WTC11 (cell line): Measurements from ENCODE around the gene MALT1.

Experiments used
- AFF4 ChIP-seq: sonication (generic); formaldehyde crosslinking; IDR thresholded peaks from 2 replicates; pipeline ENCODE4 v1.8.1; 2023; ENCODE audit warnings: mild to moderate bottlenecking, missing genetic modification reagents, borderline replicate concordance
- ATF3 ChIP-seq: sonication (generic); formaldehyde crosslinking; conservative IDR thresholded peaks from 2 replicates; pipeline ENCODE4 v1.8.1; 2022; ENCODE audit warnings: mild to moderate bottlenecking, missing genetic modification reagents
- CREB1 ChIP-seq: sonication (generic); formaldehyde crosslinking; IDR thresholded peaks from 2 replicates; pipeline ENCODE4 v1.8.0; 2023; ENCODE audit warnings: mild to moderate bottlenecking, missing genetic modification reagents
- CTCF ChIP-seq: fragments of 200-600 bp; IDR thresholded peaks from 2 replicates; pipeline ENCODE4 v1.8.0; 2022; ENCODE audit warnings: antibody characterized with exemption
- ESRRA ChIP-seq: sonication (generic); formaldehyde crosslinking; IDR thresholded peaks from 2 replicates; pipeline ENCODE4 v1.8.1; 2022; ENCODE audit warnings: mild to moderate bottlenecking, missing genetic modification reagents, borderline replicate concordance
- IRF1 ChIP-seq: sonication (generic); formaldehyde crosslinking; IDR thresholded peaks from 2 replicates; pipeline ENCODE4 v1.8.0; 2023; ENCODE audit warnings: missing genetic modification reagents
- JUN ChIP-seq: sonication (generic); formaldehyde crosslinking; IDR thresholded peaks from 2 replicates; pipeline ENCODE4 v1.8.0; 2023; ENCODE audit warnings: mild to moderate bottlenecking, missing genetic modification reagents
- MXD4 ChIP-seq: fragments of 250-450 bp; sonication (Bioruptor Pico); IDR thresholded peaks from 2 replicates; pipeline ENCODE4 v1.8.0; 2021; ENCODE audit warnings: mild to moderate bottlenecking, moderate library complexity, borderline replicate concordance
- NFE2L1 ChIP-seq: sonication (generic); formaldehyde crosslinking; IDR thresholded peaks from 2 replicates; pipeline ENCODE4 v1.8.1; 2023; ENCODE audit warnings: missing genetic modification reagents
- NFYB ChIP-seq: sonication (generic); formaldehyde crosslinking; conservative IDR thresholded peaks from 2 replicates; pipeline ENCODE4 v1.8.0; 2022; ENCODE audit warnings: low read depth, missing genetic modification reagents
- PRDM15 ChIP-seq: sonication (generic); formaldehyde crosslinking; IDR thresholded peaks from 2 replicates; pipeline ENCODE4 v1.8.0; 2022; ENCODE audit warnings: missing genetic modification reagents
- TCF7 ChIP-seq: sonication (generic); formaldehyde crosslinking; IDR thresholded peaks from 2 replicates; pipeline ENCODE4 v1.8.0; 2022; ENCODE audit warnings: mild to moderate bottlenecking, low read depth, missing genetic modification reagents, moderate library complexity
- ZNF423 ChIP-seq: fragments of 250-450 bp; sonication (Bioruptor Pico); IDR thresholded peaks from 2 replicates; pipeline ENCODE4 v2.1.2; 2022; ENCODE audit warnings: mild to moderate bottlenecking, moderate library complexity

GRCh38 chr18:58788470-58788869, 117.2 kb downstream of the MALT1 start:
- TF ChIP-seq CTCF (no peak), TCF7 (no peak), NFYB (no peak), AFF4 (CRISPR knock-in tag) (no peak), ATF3 (no peak), PRDM15 (CRISPR knock-in tag) (no peak), JUN (CRISPR knock-in tag) (no peak), ESRRA (no peak), NFE2L1 (CRISPR knock-in tag) (no peak), ZNF423 (CRISPR knock-in tag) (no peak), CREB1 (CRISPR knock-in tag) (no peak), IRF1 (CRISPR knock-in tag) (no peak), MXD4 (CRISPR knock-in tag) (no peak)
